Choroid plexus epithelial cell (primary cell): ENCODE data around the gene LMX1A.

Experiments used
- DNase-seq: peaks from one replicate; pipeline ENCODE4 v3.0.0-alpha.2; 2010; ENCODE audit warnings: low read depth
- H3K4me3 ChIP-seq: 2 replicates; pipeline ENCODE4 v1.5.1; 2011; ENCODE audit warnings: low read depth, mild to moderate bottlenecking, control low read depth, low read length, moderate library complexity
- TF ChIP-seq, protein P1 (sequence below): conservative IDR thresholded peaks from 2 replicates; pipeline ENCODE4 v1.5.1; 2011; ENCODE audit warnings: low read depth, mild to moderate bottlenecking, control low read depth, inconsistent platforms, low read length, moderate library complexity

LMX1A gene

DNA sequence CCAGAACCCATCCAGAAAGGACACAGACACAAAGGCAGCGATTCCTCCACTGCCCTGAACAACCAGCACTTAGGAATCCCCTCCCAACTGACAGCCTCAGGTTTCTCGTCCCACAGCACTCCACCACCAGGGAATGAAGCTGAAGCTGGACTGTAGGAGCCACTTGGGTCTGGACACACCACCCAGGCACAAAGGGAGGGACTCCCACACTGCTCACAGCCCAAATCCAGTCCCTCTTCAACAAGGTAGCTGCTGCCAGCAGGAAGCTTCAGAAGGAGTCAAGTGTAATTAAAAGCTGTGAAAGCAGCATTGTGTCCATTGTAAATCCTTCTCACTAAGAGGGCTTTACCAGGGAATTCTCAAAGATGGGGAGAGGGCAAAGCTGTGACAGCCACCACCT lies 29.0 kb downstream of the LMX1A start:
- no peak overlapping the region for H3K4me3 ChIP-seq
- DNase-seq, result no peak
- TF ChIP-seq, protein P1, sequence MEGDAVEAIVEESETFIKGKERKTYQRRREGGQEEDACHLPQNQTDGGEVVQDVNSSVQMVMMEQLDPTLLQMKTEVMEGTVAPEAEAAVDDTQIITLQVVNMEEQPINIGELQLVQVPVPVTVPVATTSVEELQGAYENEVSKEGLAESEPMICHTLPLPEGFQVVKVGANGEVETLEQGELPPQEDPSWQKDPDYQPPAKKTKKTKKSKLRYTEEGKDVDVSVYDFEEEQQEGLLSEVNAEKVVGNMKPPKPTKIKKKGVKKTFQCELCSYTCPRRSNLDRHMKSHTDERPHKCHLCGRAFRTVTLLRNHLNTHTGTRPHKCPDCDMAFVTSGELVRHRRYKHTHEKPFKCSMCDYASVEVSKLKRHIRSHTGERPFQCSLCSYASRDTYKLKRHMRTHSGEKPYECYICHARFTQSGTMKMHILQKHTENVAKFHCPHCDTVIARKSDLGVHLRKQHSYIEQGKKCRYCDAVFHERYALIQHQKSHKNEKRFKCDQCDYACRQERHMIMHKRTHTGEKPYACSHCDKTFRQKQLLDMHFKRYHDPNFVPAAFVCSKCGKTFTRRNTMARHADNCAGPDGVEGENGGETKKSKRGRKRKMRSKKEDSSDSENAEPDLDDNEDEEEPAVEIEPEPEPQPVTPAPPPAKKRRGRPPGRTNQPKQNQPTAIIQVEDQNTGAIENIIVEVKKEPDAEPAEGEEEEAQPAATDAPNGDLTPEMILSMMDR, result no peak

DNA sequence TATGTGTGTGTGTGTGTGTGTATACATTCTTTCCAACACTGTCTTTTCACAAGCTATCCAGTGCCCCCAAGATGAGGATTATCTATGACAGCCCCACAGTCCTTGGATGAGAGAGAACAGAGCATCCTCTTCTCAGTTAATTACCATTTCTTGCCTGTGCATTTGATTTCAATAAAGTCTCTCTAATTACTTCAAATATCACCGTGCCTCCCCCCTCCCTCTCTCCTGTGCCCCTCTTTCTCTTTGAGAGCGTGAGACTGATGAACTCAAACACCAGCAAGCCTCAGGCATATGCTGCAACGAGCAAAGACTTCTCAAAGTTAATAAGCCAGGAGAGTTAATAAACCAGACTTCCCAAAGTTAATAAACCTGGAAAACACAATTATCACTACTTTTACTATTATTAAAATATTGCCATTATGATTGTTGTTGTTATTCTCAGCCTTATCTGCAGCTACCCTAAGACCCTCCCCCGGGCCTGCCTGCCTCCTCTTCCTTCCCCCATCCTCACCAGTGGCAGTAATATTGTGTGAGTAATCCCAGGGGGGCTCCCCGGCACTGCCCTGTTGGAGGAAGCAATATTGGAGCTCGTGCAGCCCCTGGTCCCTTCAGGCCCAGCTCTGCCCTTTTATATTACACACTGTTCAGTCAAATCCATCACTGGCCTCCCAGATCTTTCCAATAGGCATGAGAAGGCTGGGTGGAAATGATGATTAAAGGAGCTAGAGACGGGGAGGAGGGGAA lies 30.9 kb downstream of the LMX1A start:
- DNase-seq, result no peak
- no peak overlapping the region for H3K4me3 ChIP-seq
- TF ChIP-seq, protein P1, result no peak

DNA sequence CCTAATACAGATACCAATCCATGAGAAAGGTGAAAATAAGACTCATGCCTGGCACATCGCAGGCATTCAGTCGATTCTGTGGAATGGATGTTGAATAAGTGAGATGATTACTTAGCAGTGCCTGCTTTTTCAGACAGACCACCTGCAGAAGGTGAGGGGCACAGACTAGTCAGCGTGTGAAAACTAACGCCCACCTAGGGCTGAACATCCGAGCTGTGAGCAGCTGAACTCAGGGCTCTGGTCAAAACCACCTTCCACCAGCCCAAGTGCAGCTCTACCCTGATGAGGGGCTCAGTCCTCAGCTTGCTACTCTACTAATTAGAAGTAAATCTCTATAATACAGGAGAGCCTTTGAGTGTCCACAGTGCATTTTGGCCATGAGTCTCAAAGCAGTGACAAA lies 32.5 kb downstream of the LMX1A start:
- no peak for DNase-seq
- no peak overlapping the region for H3K4me3 ChIP-seq
- TF ChIP-seq, protein P1, result no peak

DNA sequence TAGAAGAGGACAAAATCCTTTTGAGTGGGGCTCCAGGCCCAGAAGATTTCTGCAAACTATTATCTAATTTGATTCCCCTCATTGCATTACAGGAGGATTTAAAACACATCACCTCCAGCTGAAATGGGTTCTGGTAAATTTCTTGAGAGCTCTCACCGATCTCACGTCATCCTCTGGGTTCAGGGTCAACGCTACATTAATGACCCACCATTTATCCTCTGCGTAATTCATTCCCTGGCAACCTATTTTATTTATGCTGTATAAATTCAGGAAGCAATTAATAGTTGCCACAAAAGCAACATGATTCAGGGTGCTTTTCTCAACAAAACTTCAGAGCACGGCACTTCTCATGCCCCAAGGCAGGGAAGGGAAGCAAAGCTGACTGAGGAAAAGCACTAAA lies 38.9 kb downstream of the LMX1A start:
- TF ChIP-seq, protein P1, result no peak
- DNase-seq, result no peak
- no peak overlapping the region for H3K4me3 ChIP-seq

DNA sequence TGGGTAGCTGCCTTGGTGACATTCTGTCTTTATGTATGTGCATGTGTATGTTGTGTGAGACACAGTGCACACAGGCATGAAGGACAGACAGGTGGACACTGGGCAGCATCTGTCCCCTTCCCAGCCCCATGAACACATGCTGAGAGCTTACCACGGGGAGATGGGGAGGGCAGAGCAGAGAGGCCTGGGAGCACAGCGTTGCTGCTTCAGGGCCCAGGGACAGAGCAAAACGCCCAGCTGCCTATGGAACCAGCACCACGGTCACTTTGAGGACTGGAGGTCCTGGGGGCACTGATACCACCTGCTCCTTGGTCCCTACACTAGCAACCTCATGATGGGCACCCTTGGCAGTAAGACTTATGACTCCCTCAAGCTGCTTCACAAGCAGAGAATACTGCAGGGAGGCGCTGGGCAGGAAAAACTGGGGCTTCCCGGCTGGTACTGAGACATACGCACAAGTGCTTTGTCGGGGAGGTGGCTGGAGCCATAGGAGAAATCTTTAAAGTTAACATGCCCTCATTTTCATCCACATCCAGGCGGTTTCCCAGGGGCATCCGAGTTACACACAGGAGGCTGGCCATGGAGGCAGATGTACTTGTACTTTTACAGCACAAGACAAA lies 40.3 kb downstream of the LMX1A start:
- TF ChIP-seq, protein P1, result no peak
- DNase-seq, result no peak
- no peak overlapping the region for H3K4me3 ChIP-seq

DNA sequence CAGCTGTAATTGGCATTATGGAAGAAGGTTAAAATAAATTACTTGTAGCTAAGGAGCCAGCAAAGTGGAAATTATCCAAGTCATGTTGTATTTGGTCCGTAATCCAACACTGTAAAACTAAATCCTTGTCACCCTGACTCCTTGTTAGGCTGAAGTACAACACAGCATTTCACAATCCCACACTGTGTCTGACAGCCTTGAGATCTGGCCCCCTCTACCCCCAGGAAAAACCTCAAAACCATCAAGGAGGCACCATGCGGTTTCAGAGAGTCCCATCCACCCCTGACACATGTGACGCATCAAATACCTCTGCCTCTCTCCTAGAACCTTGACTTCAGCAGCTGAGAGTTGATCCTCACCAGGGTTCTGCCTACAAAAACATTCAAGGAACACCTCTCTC lies 41.0 kb downstream of the LMX1A start:
- H3K4me3 ChIP-seq, result no peak overlapping the region
- DNase-seq, result no peak
- TF ChIP-seq, protein P1, result no peak

DNA sequence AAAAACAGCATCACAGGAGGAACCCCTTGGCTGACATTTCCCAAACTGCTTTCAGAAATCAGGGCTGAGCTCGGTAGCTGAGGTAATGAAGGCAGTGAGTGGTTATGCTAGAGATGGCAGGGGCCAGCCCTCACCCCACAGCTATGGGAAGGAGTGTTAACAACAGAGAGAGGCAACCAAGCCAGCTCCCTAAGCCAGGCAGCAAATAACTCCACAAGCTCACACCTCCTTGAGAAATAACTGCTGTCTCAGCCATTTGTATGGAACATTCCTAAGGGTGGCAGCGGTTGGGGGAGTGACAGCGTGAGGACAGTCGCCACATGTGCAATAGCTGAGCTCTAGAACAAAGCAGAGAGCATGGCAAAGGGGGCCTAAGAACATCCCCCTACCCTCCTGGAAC lies 42.6 kb downstream of the LMX1A start:
- TF ChIP-seq, protein P1, result no peak
- H3K4me3 ChIP-seq, result no peak overlapping the region
- DNase-seq, result no peak
